COLO829 (cell line): ENCODE data around the gene RTP3.
"Not testable (repeated sequence)": the region's sequence is repeated elsewhere in the genome, so short reads cannot be mapped to it uniquely, and the experiment has no call there.

Experiments used
- DNase-seq: peaks from one replicate; pipeline ENCODE4 v3.0.0; 2012; ENCODE audit warnings: low spot score

Gene RTP3

DNA sequence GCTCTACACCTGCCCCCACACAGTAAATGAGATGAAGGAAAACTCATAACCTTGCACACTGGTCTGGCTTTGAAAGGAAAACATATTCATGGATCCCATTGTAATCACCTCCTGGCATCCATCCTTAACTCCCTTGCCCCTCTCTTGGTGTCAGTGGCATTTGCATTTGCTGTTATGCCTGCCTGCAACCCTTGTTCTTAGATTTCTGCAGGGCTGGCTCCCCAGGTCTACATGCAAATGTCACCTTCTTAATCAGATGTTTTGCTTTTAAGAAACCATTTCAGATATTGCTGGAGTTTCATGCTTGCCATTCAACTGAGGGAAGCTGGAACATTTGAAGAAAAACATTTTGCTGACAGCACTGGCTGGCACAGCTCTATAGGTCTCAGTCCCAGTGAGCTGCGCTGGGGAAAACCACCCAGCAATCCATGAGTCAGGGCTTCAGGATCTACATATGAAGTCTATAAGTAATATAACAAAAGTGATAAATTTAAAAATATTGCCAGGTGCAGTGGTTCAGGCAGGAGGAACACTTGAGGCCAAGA lies 49.2 kb downstream of the RTP3 start:
- no peak for DNase-seq

DNA sequence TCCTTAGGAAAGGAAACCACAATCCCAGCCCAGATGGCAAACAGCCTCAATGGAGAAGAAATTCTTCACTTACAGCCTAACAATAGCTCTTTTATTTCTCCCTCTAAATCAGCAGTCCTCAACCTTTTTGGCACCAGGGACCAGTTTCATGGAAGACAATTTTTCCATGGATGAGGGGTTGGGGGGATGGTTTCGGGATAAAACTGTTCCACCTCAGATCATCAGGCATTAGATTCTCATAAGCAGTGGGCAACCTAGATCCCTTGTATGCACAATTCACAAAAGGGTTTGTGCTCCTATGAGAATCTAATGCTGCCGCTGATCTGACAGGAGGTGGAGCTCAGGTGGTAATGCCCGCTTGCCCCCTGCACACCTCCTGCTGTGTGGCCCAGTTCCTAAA lies 50.8 kb downstream of the RTP3 start:
- DNase-seq = not testable (repeated sequence)

DNA sequence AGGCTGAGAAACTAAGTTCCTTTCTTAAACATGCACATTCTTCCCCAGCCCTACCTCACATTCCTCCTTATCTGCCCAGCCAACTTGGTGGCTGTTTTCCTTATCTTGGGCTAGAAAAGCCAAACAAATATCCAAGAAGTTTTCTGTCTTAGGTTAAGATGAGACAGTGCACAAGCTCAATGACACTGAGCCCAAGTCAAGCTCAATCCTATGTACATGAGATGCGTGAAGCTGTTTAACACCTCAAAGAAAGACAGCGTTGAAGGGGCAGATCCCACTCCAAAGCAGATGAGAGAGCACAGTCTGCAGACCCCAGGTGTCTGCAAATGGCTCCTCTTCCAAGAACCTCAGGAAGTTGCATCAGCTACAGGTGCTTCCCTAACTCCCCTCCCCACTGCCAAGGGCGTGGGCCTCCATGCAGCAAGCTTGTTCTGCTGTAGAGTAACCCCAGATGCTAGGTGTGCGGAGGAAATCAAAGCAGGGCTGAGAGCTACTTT lies 51.7 kb downstream of the RTP3 start:
- DNase-seq = no peak

DNA sequence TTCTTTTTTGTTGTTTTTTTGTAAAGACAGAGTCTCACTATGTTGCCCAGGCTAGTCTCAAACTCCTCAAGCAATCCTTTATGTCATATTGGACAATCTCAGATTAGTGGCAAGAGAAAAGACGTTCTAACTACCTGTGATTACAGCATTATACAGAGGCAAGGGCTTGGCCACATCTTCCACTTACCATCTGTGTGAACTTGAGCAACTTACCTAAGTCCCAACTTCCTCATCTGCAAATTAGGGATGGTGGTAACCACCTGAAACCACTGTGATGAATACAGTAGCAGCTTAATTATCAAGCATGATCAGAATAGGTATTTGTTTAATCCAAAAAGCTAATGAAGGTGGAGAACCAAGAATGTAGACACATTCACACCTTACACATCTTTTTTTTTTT lies 52.2 kb downstream of the RTP3 start:
- no peak for DNase-seq
